Chondrocyte (in vitro differentiated cells): Measurements from ENCODE around the gene MIAT. TPM values are rescaled to one million over a fixed set of nuclear protein-coding genes. Genes with fewer than 3 reads are reported as not detected.

Experiments
- DNase-seq: peaks from one replicate; pipeline ENCODE4 v3.0.0; 2021; ENCODE audit warnings: mixed read lengths, low spot score
- H3K27ac Mint-ChIP-seq: one replicate; pipeline ENCODE4 v1.8.0; 2021; ENCODE audit warnings: mild to moderate bottlenecking, moderate library complexity, mixed read lengths; ENCODE audit not compliant: unreplicated experiment
- H3K27me3 Mint-ChIP-seq: 2 replicates; pipeline ENCODE4 v1.8.0; 2021; ENCODE audit warnings: low read depth, mixed read lengths
- H3K36me3 Mint-ChIP-seq: 2 replicates; pipeline ENCODE4 v1.8.0; 2021; ENCODE audit warnings: low read depth, mixed read lengths
- H3K4me1 Mint-ChIP-seq: 2 replicates; pipeline ENCODE4 v1.8.0; 2021; ENCODE audit warnings: low read depth, mild to moderate bottlenecking, mixed read lengths
- H3K4me3 Mint-ChIP-seq: one replicate; pipeline ENCODE4 v1.8.0; 2021; ENCODE audit warnings: mild to moderate bottlenecking, moderate library complexity, mixed read lengths; ENCODE audit not compliant: unreplicated experiment
- H3K9me3 Mint-ChIP-seq: 2 replicates; pipeline ENCODE4 v1.8.0; 2021; ENCODE audit warnings: low read depth, mixed read lengths
- CTCF ChIP-seq: fragments of 200-600 bp; sonication (generic); IDR thresholded peaks from 2 replicates; pipeline ENCODE4 v1.5.0; 2021; ENCODE audit warnings: antibody characterized with exemption, mild to moderate bottlenecking, moderate library complexity
- total RNA-seq: library from RNA; stranded (reverse); gene quantifications from 3 replicates; pipeline ENCODE4 v1.2.1, GENCODE V29; 2021

Gene MIAT
- total RNA-seq, 1 donor from 2014 or later: 3.5 TPM

- TF ChIP-seq CTCF: no peak
- H3K27ac Mint-ChIP-seq: no peak overlapping the region
- no peaks in the 10 kb centered on the region for H3K36me3 Mint-ChIP-seq
- peaks cover 2% of the 10 kb centered on the region for H3K27me3 Mint-ChIP-seq
- DNase-seq: no peak
- no peak overlapping the region for H3K4me3 Mint-ChIP-seq
- H3K9me3 Mint-ChIP-seq: no peaks in the 10 kb centered on the region
- peaks cover 34% of the 10 kb centered on the region for H3K4me1 Mint-ChIP-seq
Measured at GRCh38 chr22:26662160-26662559, 4.8 kb downstream of the MIAT start.

GRCh38 chr22:26663374-26663923 lies 6.1 kb downstream of the MIAT start:
- no peak overlapping the region for H3K4me3 Mint-ChIP-seq
- TF ChIP-seq CTCF: no peak
- H3K36me3 Mint-ChIP-seq: no peaks in the 10 kb centered on the region
- DNase-seq: no peak
- no peaks in the 10 kb centered on the region for H3K27me3 Mint-ChIP-seq
- H3K9me3 Mint-ChIP-seq: no peaks in the 10 kb centered on the region
- H3K4me1 Mint-ChIP-seq: peaks cover 23% of the 10 kb centered on the region
- H3K27ac Mint-ChIP-seq: no peak overlapping the region

GRCh38 chr22:26665813-26666231 lies 8.4 kb downstream of the MIAT start:
- H3K27me3 Mint-ChIP-seq: no peaks in the 10 kb centered on the region
- H3K36me3 Mint-ChIP-seq: no peaks in the 10 kb centered on the region
- no peak for DNase-seq
- peaks cover 14% of the 10 kb centered on the region for H3K4me1 Mint-ChIP-seq
- peak; percentile 54 for TF ChIP-seq CTCF
- H3K4me3 Mint-ChIP-seq: no peak overlapping the region
- H3K27ac Mint-ChIP-seq: peak overlapping the region; percentile 45
- H3K9me3 Mint-ChIP-seq: no peaks in the 10 kb centered on the region

- no peaks in the 10 kb centered on the region for H3K27me3 Mint-ChIP-seq
- H3K4me1 Mint-ChIP-seq: peaks cover 16% of the 10 kb centered on the region
- no peak for TF ChIP-seq CTCF
- H3K36me3 Mint-ChIP-seq: no peaks in the 10 kb centered on the region
- DNase-seq: peak; percentile 48
- no peak overlapping the region for H3K27ac Mint-ChIP-seq
- no peaks in the 10 kb centered on the region for H3K9me3 Mint-ChIP-seq
- no peak overlapping the region for H3K4me3 Mint-ChIP-seq
Measured at GRCh38 chr22:26667140-26667539, 9.8 kb downstream of the MIAT start.

- TF ChIP-seq CTCF: peak; percentile 66
- Mint-ChIP-seq H3K4me1 (peaks cover 35% of the 10 kb centered on the region), H3K27me3 (no peaks in the 10 kb centered on the region), H3K9me3 (no peaks in the 10 kb centered on the region), H3K27ac (no peak overlapping the region), H3K36me3 (no peaks in the 10 kb centered on the region), H3K4me3 (no peak overlapping the region)
- no peak for DNase-seq
Measured at GRCh38 chr22:26669060-26669481, 11.7 kb downstream of the MIAT start.
